Measurements from ENCODE around the gene DDRGK1.
"Not testable (repeated sequence)": the region's sequence is repeated elsewhere in the genome, so short reads cannot be mapped to it uniquely, and the experiment has no call there.

Gene DDRGK1

DNA sequence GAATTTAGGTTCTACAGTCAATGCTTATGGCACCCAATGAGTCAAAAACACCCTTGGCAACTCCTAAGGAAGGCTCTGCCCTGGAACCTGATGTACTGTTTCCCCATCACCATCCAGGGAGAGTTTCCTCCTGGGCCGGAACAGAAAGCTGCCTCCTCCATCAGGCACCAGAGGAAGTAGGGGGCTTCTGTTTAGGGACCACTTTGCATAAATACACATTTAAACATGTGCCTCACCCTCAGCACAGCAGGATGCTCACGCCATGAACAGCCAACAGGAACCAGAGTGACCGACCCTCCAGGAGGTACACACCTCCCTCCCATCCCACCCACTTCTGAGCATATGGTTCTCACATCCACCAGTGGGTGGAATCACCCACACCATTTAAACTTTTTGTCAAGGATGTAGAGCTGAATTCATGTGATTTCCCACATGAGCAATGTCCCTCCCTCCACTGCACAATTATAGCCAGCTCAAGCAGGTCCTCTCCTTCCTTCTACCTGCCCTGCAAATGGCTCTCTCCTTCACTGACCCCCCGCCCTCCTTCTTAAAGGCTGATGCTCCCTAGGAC, 14.8 kb downstream of the DDRGK1 start:
- H3K4me3 ChIP-seq (ENCODE audit: insufficient read length, low read depth) = no peak overlapping the region
- H3K27me3 ChIP-seq (ENCODE audit: insufficient read depth, insufficient read length) = no peaks in the 10 kb centered on the region
- DNase-seq (ENCODE audit: low read depth, low spot score) = no peak
- H3K36me3 ChIP-seq (ENCODE audit: insufficient read depth, insufficient read length, low read length) = peaks cover 54% of the 10 kb centered on the region
- no peak overlapping the region for H3K9ac ChIP-seq (ENCODE audit: insufficient read length, low read depth)
- H3K4me1 ChIP-seq (ENCODE audit: insufficient read depth, insufficient read length) = peaks cover 3% of the 10 kb centered on the region
- TF ChIP-seq ZNF274 (IDR thresholded peaks at IDR 0.05; ENCODE audit: low read depth, low read length) (no peak), SUZ12 (IDR thresholded peaks at IDR 0.05; ENCODE audit: extremely low read depth, insufficient read depth, insufficient read length) (no peak), YY1 (IDR thresholded peaks at IDR 0.05; ENCODE audit: insufficient read depth, insufficient read length) (no peak)
- H3K9me3 ChIP-seq (ENCODE audit: insufficient read depth, low read length) = no peaks in the 10 kb centered on the region

DNA sequence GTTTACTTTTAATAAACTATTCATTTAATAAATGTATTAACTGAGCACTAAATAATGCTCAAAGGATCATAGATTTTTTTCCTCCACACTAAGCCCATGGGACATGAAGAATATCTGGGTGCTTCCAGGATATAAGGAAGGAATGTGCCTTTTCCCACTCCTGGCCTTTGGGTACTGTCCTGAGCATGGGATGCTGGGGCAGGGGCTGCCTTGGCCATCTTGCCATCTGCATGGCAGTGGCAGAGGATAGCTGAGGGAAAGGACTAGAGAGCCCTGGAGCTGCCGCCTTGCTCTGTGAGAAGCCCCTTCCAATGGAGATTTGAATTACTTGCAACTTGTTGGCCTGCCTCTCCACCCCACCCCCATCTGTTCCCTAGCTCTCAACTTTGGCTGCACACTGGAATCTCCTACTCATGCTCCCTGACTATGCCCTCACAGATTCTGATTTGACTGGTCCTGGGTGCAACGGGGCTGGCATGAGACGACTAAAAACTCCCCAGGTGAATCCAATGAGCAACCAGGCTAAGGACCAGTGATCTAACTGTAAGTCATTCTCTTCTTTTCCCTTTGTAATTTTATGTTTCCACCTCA, 15.6 kb downstream of the DDRGK1 start:
- peaks cover 47% of the 10 kb centered on the region for H3K36me3 ChIP-seq (ENCODE audit: insufficient read depth, insufficient read length, low read length)
- TF ChIP-seq YY1 (IDR thresholded peaks at IDR 0.05; ENCODE audit: insufficient read depth, insufficient read length) = no peak
- TF ChIP-seq ZNF274 (IDR thresholded peaks at IDR 0.05; ENCODE audit: low read depth, low read length) = no peak
- TF ChIP-seq SUZ12 (IDR thresholded peaks at IDR 0.05; ENCODE audit: extremely low read depth, insufficient read depth, insufficient read length) = no peak
- H3K4me1 ChIP-seq (ENCODE audit: insufficient read depth, insufficient read length) = peaks cover 3% of the 10 kb centered on the region
- no peaks in the 10 kb centered on the region for H3K27me3 ChIP-seq (ENCODE audit: insufficient read depth, insufficient read length)
- no peak overlapping the region for H3K9ac ChIP-seq (ENCODE audit: insufficient read length, low read depth)
- no peaks in the 10 kb centered on the region for H3K9me3 ChIP-seq (ENCODE audit: insufficient read depth, low read length)
- DNase-seq (ENCODE audit: low read depth, low spot score) = no peak
- no peak overlapping the region for H3K4me3 ChIP-seq (ENCODE audit: insufficient read length, low read depth)

DNA sequence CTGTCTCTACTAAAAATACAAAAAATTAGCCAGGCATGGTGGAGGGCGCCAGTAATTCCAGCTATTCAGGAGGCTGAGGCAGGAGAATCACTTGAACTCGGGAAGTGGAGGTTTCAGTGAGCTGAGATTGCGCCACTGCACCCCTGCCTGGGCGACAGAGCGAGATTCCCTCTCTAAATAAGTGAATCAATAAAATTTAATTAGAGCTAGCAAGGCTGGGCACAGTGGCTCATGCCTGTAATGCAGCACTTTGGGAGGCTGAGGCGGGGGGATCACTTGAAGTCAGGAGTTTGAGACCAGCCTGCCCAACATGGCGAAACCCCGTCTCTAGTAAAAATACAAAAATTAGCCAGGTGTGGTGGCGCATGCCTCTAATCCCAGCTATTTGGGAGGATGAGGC, 16.6 kb downstream of the DDRGK1 start:
- H3K4me3 ChIP-seq (ENCODE audit: insufficient read length, low read depth); H3K9me3 ChIP-seq (ENCODE audit: insufficient read depth, low read length); H3K4me1 ChIP-seq (ENCODE audit: insufficient read depth, insufficient read length); H3K9ac ChIP-seq (ENCODE audit: insufficient read length, low read depth); H3K27me3 ChIP-seq (ENCODE audit: insufficient read depth, insufficient read length); DNase-seq (ENCODE audit: low read depth, low spot score): not testable (repeated sequence)
- H3K36me3 ChIP-seq (ENCODE audit: insufficient read depth, insufficient read length, low read length) = peaks cover 39% of the 10 kb centered on the region

DNA sequence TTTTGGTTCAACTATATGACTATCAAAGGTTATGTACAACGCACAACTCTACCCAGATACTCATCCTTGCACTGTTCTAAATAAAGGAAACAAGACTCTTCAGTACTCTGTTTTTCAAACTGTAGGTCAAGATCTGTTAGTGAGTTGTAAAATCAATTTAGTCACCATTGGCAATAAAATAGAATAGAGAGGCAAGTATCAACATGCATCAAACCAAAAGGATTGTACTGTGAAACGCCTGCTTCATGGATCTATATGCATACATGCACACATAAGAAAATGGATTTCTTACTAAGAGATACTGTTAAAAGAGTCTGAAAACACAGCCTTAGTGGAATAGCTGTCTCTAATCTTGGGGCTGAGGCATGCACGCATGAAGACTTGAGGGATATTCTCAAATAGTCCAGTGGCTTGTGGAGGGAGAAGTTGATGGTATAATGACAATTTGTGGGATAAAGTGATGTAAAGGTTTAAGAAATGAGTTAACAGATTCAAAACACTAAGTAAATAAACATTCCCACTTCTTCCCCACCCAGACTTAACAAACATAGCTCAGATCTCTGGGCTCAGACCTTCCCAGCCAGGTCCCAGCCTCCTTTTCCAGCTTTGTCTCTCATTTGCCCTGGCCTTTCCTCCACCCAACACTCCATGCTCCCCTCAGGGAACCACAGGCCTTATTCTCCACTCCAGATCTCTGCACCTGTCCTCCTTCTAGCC, 20.4 kb downstream of the DDRGK1 start:
- H3K4me3 ChIP-seq (ENCODE audit: insufficient read length, low read depth) = no peak overlapping the region
- H3K27me3 ChIP-seq (ENCODE audit: insufficient read depth, insufficient read length) = no peaks in the 10 kb centered on the region
- DNase-seq (ENCODE audit: low read depth, low spot score) = no peak
- no peak overlapping the region for H3K9ac ChIP-seq (ENCODE audit: insufficient read length, low read depth)
- H3K9me3 ChIP-seq (ENCODE audit: insufficient read depth, low read length) = no peaks in the 10 kb centered on the region
- TF ChIP-seq YY1 (IDR thresholded peaks at IDR 0.05; ENCODE audit: insufficient read depth, insufficient read length) (no peak), ZNF274 (IDR thresholded peaks at IDR 0.05; ENCODE audit: low read depth, low read length) (no peak), SUZ12 (IDR thresholded peaks at IDR 0.05; ENCODE audit: extremely low read depth, insufficient read depth, insufficient read length) (no peak)
- H3K4me1 ChIP-seq (ENCODE audit: insufficient read depth, insufficient read length) = no peaks in the 10 kb centered on the region
- H3K36me3 ChIP-seq (ENCODE audit: insufficient read depth, insufficient read length, low read length) = peaks cover 3% of the 10 kb centered on the region

DNA sequence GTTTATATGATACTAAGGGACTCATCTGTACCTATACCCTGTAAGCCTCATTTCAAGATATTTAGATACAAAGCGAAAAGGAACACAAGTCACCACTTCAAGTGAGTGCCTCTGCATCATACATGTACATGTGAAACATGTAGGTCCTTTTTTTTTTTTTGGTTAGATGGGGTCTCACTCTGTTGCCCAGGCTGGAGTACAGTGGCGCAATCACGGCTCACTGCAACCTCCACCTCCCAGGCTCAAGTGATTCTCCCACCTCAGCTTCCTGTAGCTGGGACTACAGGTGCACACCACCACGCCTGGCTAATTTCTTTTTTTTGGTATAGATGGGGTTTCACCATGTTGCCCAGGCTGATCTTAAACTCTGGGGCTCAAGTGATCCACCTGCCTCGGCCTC, 22.1 kb downstream of the DDRGK1 start:
- not testable (repeated sequence) for H3K36me3 ChIP-seq (ENCODE audit: insufficient read depth, insufficient read length, low read length); H3K4me1 ChIP-seq (ENCODE audit: insufficient read depth, insufficient read length); H3K9me3 ChIP-seq (ENCODE audit: insufficient read depth, low read length); H3K27me3 ChIP-seq (ENCODE audit: insufficient read depth, insufficient read length); H3K4me3 ChIP-seq (ENCODE audit: insufficient read length, low read depth); DNase-seq (ENCODE audit: low read depth, low spot score); H3K9ac ChIP-seq (ENCODE audit: insufficient read length, low read depth)

DNA sequence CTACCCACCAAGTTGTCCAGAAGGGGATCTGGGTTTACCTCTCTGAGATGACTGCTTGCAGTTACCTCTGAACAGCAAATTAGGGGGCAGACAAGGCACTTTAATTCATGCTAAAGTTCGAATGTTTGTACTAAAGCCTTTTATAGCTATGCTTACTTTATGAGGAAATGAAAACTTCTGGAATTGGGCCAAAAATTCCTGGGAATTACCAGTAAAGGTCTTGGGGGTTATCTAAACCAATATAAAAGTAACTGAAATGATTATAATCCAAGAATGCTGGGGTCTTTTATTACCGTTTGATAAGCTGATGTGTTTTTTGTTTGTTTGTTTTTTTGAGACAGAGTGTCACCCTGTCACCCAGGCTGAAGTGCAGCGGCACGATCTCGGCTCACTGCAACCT, 23.2 kb downstream of the DDRGK1 start:
- DNase-seq (ENCODE audit: low read depth, low spot score) = no peak
- Histone ChIP-seq H3K4me3 (ENCODE audit: insufficient read length, low read depth) (no peak overlapping the region), H3K9ac (ENCODE audit: insufficient read length, low read depth) (no peak overlapping the region), H3K36me3 (ENCODE audit: insufficient read depth, insufficient read length, low read length) (peaks cover 3% of the 10 kb centered on the region), H3K4me1 (ENCODE audit: insufficient read depth, insufficient read length) (peaks cover 2% of the 10 kb centered on the region), H3K9me3 (ENCODE audit: insufficient read depth, low read length) (no peaks in the 10 kb centered on the region), H3K27me3 (ENCODE audit: insufficient read depth, insufficient read length) (no peaks in the 10 kb centered on the region)
- no peak for TF ChIP-seq ZNF274 (IDR thresholded peaks at IDR 0.05; ENCODE audit: low read depth, low read length)

DNA sequence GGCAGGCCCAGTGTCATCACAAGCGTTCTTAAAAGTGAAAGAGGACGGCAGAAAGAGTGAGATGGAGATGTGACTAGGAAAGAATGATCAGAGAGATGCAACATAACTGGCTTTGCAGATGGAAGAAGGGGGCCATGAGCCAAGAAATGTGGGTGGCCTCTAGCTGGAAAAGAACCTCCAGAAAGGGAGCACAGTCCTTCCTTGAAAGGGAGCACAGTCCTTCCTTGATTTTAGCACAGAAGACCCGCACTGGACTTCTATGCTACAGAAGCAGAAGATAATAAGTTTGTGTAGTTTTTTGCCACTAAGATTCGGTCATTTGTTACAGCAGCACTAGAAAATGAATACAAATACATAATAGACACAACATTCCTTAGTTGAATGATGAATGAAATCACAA, 24.2 kb downstream of the DDRGK1 start:
- Histone ChIP-seq H3K4me3 (ENCODE audit: insufficient read length, low read depth) (no peak overlapping the region), H3K27me3 (ENCODE audit: insufficient read depth, insufficient read length) (no peaks in the 10 kb centered on the region), H3K9ac (ENCODE audit: insufficient read length, low read depth) (no peak overlapping the region), H3K36me3 (ENCODE audit: insufficient read depth, insufficient read length, low read length) (peaks cover 3% of the 10 kb centered on the region), H3K9me3 (ENCODE audit: insufficient read depth, low read length) (no peaks in the 10 kb centered on the region), H3K4me1 (ENCODE audit: insufficient read depth, insufficient read length) (peaks cover 2% of the 10 kb centered on the region)
- DNase-seq (ENCODE audit: low read depth, low spot score) = no peak
- no peak for TF ChIP-seq YY1 (IDR thresholded peaks at IDR 0.05; ENCODE audit: insufficient read depth, insufficient read length)
- TF ChIP-seq ZNF274 (IDR thresholded peaks at IDR 0.05; ENCODE audit: low read depth, low read length) = no peak
- no peak for TF ChIP-seq SUZ12 (IDR thresholded peaks at IDR 0.05; ENCODE audit: extremely low read depth, insufficient read depth, insufficient read length)
